ENCODE data around the gene YARS1. TPM values are rescaled to one million over a fixed set of nuclear protein-coding genes. Genes with fewer than 3 reads are reported as not detected.

Gene YARS1
- total RNA-seq, 1 experiment from 2014 or later, result 118 TPM

GRCh38 chr1:32729254-32730046 is 87.7 kb downstream of the YARS1 start:
- Histone ChIP-seq H4K20me1 (ENCODE audit: insufficient read depth, low read depth, low read length) (no peaks in the 10 kb centered on the region), H3K4me2 (ENCODE audit: low read depth, low read length, poor library complexity, severe bottlenecking) (no peak overlapping the region), H3K4me1 (ENCODE audit: low read length) (no peaks in the 10 kb centered on the region), H3K79me2 (ENCODE audit: low read length) (no peaks in the 10 kb centered on the region), H2AFZ (ENCODE audit: low read length) (no peak overlapping the region), H3K9me2 (replicated peaks; ENCODE audit: insufficient read depth, low read length) (no peaks in the 10 kb centered on the region), H3K9me3 (ENCODE audit: low read length) (no peaks in the 10 kb centered on the region), H3K27me3 (ENCODE audit: low read length) (no peaks in the 10 kb centered on the region), H3K9ac (ENCODE audit: low read length) (no peak overlapping the region), H3K27ac (ENCODE audit: low read length) (no peak overlapping the region), H3K4me3 (ENCODE audit: low read length) (no peak overlapping the region), H3K36me3 (ENCODE audit: insufficient read depth, low read length) (no peaks in the 10 kb centered on the region)
- DNase-seq, result no peak

DNA sequence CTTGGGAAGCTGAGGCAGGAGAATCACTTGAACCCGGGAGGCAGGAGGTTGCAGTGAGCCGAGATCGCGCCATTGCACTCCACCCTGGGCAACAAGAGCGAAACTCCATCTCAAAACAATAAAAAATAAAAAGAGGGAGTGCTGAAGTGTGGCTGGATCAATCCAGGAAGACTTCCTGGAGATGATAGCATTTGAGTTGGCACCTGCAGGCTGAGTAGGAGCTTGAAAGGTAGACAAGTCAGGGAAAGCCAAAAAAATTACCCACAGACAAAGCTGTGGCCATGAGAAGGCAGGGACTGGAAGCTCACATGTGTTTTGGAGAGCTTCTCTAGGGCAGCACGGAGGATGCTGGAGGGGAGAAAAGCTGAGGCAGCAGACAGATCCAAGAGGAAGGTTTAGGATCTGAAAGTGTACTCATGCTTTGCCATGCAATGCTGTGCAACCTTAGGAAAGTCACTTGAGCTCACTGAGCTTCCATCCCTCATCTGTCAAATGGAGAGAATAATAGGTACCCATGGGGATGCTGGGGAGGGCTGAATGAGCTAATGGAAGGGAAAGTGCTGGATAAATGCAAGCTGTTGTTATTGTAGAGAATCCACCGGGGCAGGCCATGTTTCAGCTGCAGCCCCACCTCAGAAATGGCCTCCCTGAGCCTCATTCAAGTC is 88.6 kb downstream of the YARS1 start:
- Histone ChIP-seq H4K20me1 (ENCODE audit: insufficient read depth, low read depth, low read length) (no peaks in the 10 kb centered on the region), H3K27ac (ENCODE audit: low read length) (no peak overlapping the region), H3K27me3 (ENCODE audit: low read length) (no peaks in the 10 kb centered on the region), H3K36me3 (ENCODE audit: insufficient read depth, low read length) (no peaks in the 10 kb centered on the region), H3K79me2 (ENCODE audit: low read length) (no peaks in the 10 kb centered on the region), H3K9me3 (ENCODE audit: low read length) (no peaks in the 10 kb centered on the region), H3K9ac (ENCODE audit: low read length) (no peak overlapping the region), H3K4me1 (ENCODE audit: low read length) (no peaks in the 10 kb centered on the region), H3K4me2 (ENCODE audit: low read depth, low read length, poor library complexity, severe bottlenecking) (no peak overlapping the region), H2AFZ (ENCODE audit: low read length) (no peak overlapping the region), H3K9me2 (replicated peaks; ENCODE audit: insufficient read depth, low read length) (no peaks in the 10 kb centered on the region), H3K4me3 (ENCODE audit: low read length) (no peak overlapping the region)
- DNase-seq, result no peak

- Histone ChIP-seq H3K4me2 (ENCODE audit: low read depth, low read length, poor library complexity, severe bottlenecking) (no peak overlapping the region), H3K4me3 (ENCODE audit: low read length) (no peak overlapping the region), H3K4me1 (ENCODE audit: low read length) (no peaks in the 10 kb centered on the region), H3K27me3 (ENCODE audit: low read length) (no peaks in the 10 kb centered on the region), H2AFZ (ENCODE audit: low read length) (no peak overlapping the region), H3K36me3 (ENCODE audit: insufficient read depth, low read length) (no peaks in the 10 kb centered on the region), H3K9ac (ENCODE audit: low read length) (no peak overlapping the region), H3K9me2 (replicated peaks; ENCODE audit: insufficient read depth, low read length) (no peaks in the 10 kb centered on the region), H4K20me1 (ENCODE audit: insufficient read depth, low read depth, low read length) (no peaks in the 10 kb centered on the region), H3K79me2 (ENCODE audit: low read length) (no peaks in the 10 kb centered on the region), H3K27ac (ENCODE audit: low read length) (no peak overlapping the region), H3K9me3 (ENCODE audit: low read length) (no peaks in the 10 kb centered on the region)
- DNase-seq, result no peak
Observed at GRCh38 chr1:32727876-32728275, 89.3 kb downstream of the YARS1 start.

GRCh38 chr1:32725615-32725982 is 91.6 kb downstream of the YARS1 start:
- H3K9me3 ChIP-seq (ENCODE audit: low read length), result no peaks in the 10 kb centered on the region
- no peaks in the 10 kb centered on the region for H4K20me1 ChIP-seq (ENCODE audit: insufficient read depth, low read depth, low read length)
- H3K4me2 ChIP-seq (ENCODE audit: low read depth, low read length, poor library complexity, severe bottlenecking), result no peak overlapping the region
- H3K27ac ChIP-seq (ENCODE audit: low read length), result no peak overlapping the region
- H3K79me2 ChIP-seq (ENCODE audit: low read length), result no peaks in the 10 kb centered on the region
- peaks cover 4% of the 10 kb centered on the region for H3K4me1 ChIP-seq (ENCODE audit: low read length)
- no peaks in the 10 kb centered on the region for H3K27me3 ChIP-seq (ENCODE audit: low read length)
- no peak overlapping the region for H2AFZ ChIP-seq (ENCODE audit: low read length)
- H3K9me2 ChIP-seq (replicated peaks; ENCODE audit: insufficient read depth, low read length), result no peaks in the 10 kb centered on the region
- no peak overlapping the region for H3K4me3 ChIP-seq (ENCODE audit: low read length)
- H3K9ac ChIP-seq (ENCODE audit: low read length), result no peak overlapping the region
- no peaks in the 10 kb centered on the region for H3K36me3 ChIP-seq (ENCODE audit: insufficient read depth, low read length)
- no peak for DNase-seq

Other genes with a start within 250 kb of the YARS1 start
- 55.1 and 88.3 TPM in 2 replicates for gene ZBTB8OS, start 166.8 kb downstream of the YARS1 start, total RNA-seq (2014; rRNA removed; shearing (Covaris generic); ENCODE audit: low replicate concordance)
- gene RBBP4, start 166.2 kb downstream of the YARS1 start, total RNA-seq (2014; rRNA removed; shearing (Covaris generic); ENCODE audit: low replicate concordance), result 204 and 258 TPM in 2 replicates
- gene SYNC, start 114.6 kb downstream of the YARS1 start, total RNA-seq (2014; rRNA removed; shearing (Covaris generic); ENCODE audit: low replicate concordance), result not detected in 2 replicates
- 23.7 and 30.8 TPM in 2 replicates for gene S100PBP, start 295 bp upstream of the YARS1 start, total RNA-seq (2014; rRNA removed; shearing (Covaris generic); ENCODE audit: low replicate concordance)
- not detected in 2 replicates for gene FNDC5, start 53.6 kb upstream of the YARS1 start, total RNA-seq (2014; rRNA removed; shearing (Covaris generic); ENCODE audit: low replicate concordance)
- not detected in 2 replicates for gene HPCA, start 69.1 kb upstream of the YARS1 start, total RNA-seq (2014; rRNA removed; shearing (Covaris generic); ENCODE audit: low replicate concordance)
- gene TMEM54, start 84.0 kb upstream of the YARS1 start, total RNA-seq (2014; rRNA removed; shearing (Covaris generic); ENCODE audit: low replicate concordance), result 1.1 and 4.9 TPM in 2 replicates
- gene RNF19B, start 147.5 kb upstream of the YARS1 start, total RNA-seq (2014; rRNA removed; shearing (Covaris generic); ENCODE audit: low replicate concordance), result 86.1 and 160 TPM in 2 replicates
- 145 and 287 TPM in 2 replicates for gene AK2, start 219.5 kb upstream of the YARS1 start, total RNA-seq (2014; rRNA removed; shearing (Covaris generic); ENCODE audit: low replicate concordance)